Adrenal gland (tissue), 12 donors: ENCODE results near the gene DUOXA2. TPM values are rescaled to one million over a fixed set of nuclear protein-coding genes. Genes with fewer than 3 reads are reported as not detected.

Experiments used
- DNase-seq, 7 donors: peaks; one replicate each; pipeline ENCODE4 v3.0.0-alpha.2; 2019 to 2020
- H3K27ac ChIP-seq, 5 donors: fragments of 200-600 bp; sonication (generic) in 4 of 5; 1 replicate in 3 of 5; 2 replicates in 2 of 5; pipeline versions ENCODE4 v1.5.1 to v1.8.0; 2016 to 2020; ENCODE audit warnings: mild to moderate bottlenecking in 1 of 5
- H3K27me3 ChIP-seq: fragments of 200-600 bp; 2 replicates; pipeline ENCODE4 v1.8.0; 2021
- H3K36me3 ChIP-seq, 2 donors: fragments of 200-600 bp; replicated peaks in 1 of 2; 1 replicate in 1 of 2; 2 replicates in 1 of 2; pipeline versions ENCODE4 v1.5.1 to v1.8.0; 2018 to 2022
- H3K4me1 ChIP-seq, 2 donors: fragments of 200-600 bp; replicated peaks in 1 of 2; 1 replicate in 1 of 2; 2 replicates in 1 of 2; pipeline versions ENCODE4 v1.5.1 to v1.8.0; 2018 to 2021
- H3K4me3 ChIP-seq, 4 donors: fragments of 200-600 bp; sonication (generic) in 3 of 4; one replicate each; pipeline ENCODE4 v1.5.1; 2016 to 2018
- H3K9me3 ChIP-seq, 3 donors: fragments of 200-600 bp; sonication (generic) in 1 of 3; replicated peaks in 1 of 3; 1 replicate in 2 of 3; 2 replicates in 1 of 3; pipeline versions ENCODE4 v1.5.1 to v1.8.0; 2016 to 2021
- POLR2A ChIP-seq, 2 donors: fragments of 450-650 bp; IDR thresholded peaks; one replicate each; pipeline ENCODE4 v1.6.1; 2017; ENCODE audit warnings: antibody characterized with exemption in 2 of 2, mild to moderate bottlenecking in 2 of 2, moderate library complexity in 1 of 2
- WGBS, 4 donors: extraction: QIAGEN DNeasy Blood & Tissue Kit in 2 of 4; methylation state at CpG; one replicate each; pipeline versions ENCODE4 v1.1.5 to v1.1.7; 2013 to 2017; 5-methylcytosine and 5-hydroxymethylcytosine counted together
- intact Hi-C, 2 donors: fragments of 100-400 bp; cut with DNase I; formaldehyde crosslinking; loops; one replicate each; pipeline versions ENCODE4 v1.14.1 to v1.15.0; 2022 to 2023
- polyA plus RNA-seq, 3 donors: library from polyadenylated mRNA; stranded (reverse); fragments of 200-250 nt in 2 of 3; fragments of 350-450 nt in 1 of 3; fragmentation: Illumina TruSeq in 1 of 3; extraction: RNeasy Lipid Tissue Mini Kit (QIAGEN cat#74804) in 1 of 3; gene quantifications; one replicate each; pipeline ENCODE4 v1.2.3, GENCODE V29; 2013 to 2014
- total RNA-seq, 9 donors: library from RNA; depleted of rRNA in 4 of 9; stranded (reverse); fragments of >200 nt in 4 of 9; fragments of 120-200 nt in 1 of 9; fragmentation: NEBNext Ultra II Directional in 1 of 9; extraction: Animal tissue kit (Norgen Biotek cat#: 25700) in 1 of 9; gene quantifications; one replicate each; pipeline versions ENCODE4 v1.1.0 to v1.2.4, GENCODE V29; 2013 to 2023
- TF ChIP-seq, protein P1 (sequence below), 6 experiments: fragments of 450-650 bp in 4 of 6; fragments of 200-600 bp in 2 of 6; sonication (generic) in 1 of 6; IDR thresholded peaks; 1 replicate in 5 of 6; 2 replicates in 1 of 6; pipeline versions ENCODE4 v1.5.1 to v1.8.0; 2016 to 2021; ENCODE audit warnings: antibody characterized with exemption in 6 of 6, mild to moderate bottlenecking in 2 of 6, moderate library complexity in 1 of 6
- donor health status: healthy with polysubstance abuse.
- donor health status: Bipolar disorder and iron deficiency.
- donor health status: DM: yes; HTN: yes; CAD: no.
- donor health status: DM: no; HTN: no; CAD: no.
- donor health status: DM: no; HTN: no; CAD: no.
- donor health status: DM: yes; HTN: yes; CAD: no.

Gene DUOXA2
- total and polyA plus RNA-seq, 12 donors: 0.11 to 4.1 (median 0.85) TPM; not detected in 4

DNA sequence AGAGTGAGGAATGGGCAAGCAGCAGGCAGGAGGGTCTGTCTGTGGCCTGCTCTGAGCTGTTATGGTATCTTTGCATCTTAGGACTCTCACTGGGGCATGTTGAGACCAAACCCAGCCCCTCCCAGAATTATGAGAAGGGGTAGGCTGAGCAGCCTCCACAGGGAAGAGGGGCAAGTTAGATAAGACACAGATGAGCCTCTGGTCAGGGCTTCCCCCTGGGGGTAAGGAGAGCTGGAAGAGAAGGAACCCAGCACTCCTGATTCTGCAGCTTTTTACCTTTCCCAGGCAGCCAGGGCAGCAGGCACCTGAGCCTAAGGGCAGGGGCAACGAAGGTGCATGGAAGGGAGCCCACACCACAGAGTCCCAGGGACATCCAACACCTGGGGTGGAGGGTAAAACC, 34.9 kb downstream of the DUOXA2 start:
- intact Hi-C loops: no loop called here
- DNase-seq: no peak
- Histone ChIP-seq H3K4me3 (no peak overlapping the region), H3K36me3 (no peaks in the 10 kb centered on the region), H3K4me1 (no peaks in the 10 kb centered on the region), H3K9me3 (no peaks in the 10 kb centered on the region), H3K27me3 (no peaks in the 10 kb centered on the region), H3K27ac (no peak overlapping the region)
- TF ChIP-seq, protein P1, sequence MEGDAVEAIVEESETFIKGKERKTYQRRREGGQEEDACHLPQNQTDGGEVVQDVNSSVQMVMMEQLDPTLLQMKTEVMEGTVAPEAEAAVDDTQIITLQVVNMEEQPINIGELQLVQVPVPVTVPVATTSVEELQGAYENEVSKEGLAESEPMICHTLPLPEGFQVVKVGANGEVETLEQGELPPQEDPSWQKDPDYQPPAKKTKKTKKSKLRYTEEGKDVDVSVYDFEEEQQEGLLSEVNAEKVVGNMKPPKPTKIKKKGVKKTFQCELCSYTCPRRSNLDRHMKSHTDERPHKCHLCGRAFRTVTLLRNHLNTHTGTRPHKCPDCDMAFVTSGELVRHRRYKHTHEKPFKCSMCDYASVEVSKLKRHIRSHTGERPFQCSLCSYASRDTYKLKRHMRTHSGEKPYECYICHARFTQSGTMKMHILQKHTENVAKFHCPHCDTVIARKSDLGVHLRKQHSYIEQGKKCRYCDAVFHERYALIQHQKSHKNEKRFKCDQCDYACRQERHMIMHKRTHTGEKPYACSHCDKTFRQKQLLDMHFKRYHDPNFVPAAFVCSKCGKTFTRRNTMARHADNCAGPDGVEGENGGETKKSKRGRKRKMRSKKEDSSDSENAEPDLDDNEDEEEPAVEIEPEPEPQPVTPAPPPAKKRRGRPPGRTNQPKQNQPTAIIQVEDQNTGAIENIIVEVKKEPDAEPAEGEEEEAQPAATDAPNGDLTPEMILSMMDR (IDR thresholded peaks at IDR 0.05): no peak
- no peak for TF ChIP-seq POLR2A (IDR thresholded peaks at IDR 0.05)
- WGBS, 4 donors: 74 to 100% (median 91%) methylated on average over 1 of the region's 1 CpG

DNA sequence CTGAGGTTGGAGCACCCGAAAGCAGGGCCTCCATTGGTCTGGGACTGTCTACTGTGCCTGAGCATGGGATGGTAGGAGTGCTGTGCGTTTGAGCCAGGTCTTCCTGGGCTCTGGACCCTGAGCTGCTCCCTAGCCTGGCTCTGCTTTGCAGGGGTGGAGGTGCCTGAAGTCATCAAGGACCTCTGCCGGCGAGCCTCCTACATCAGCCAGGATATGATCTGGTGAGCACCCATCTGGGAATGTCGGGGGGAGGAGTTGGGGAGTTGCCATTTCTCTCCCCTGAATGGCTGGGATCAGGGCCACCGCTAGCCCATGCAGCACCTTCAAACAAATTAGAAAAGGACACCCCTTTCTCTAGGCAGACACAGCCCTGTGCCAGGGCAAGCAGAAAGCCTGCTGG, 36.4 kb downstream of the DUOXA2 start:
- Histone ChIP-seq H3K27ac (no peak overlapping the region), H3K36me3 (no peaks in the 10 kb centered on the region), H3K4me3 (no peak overlapping the region), H3K27me3 (no peaks in the 10 kb centered on the region), H3K4me1 (no peaks in the 10 kb centered on the region), H3K9me3 (no peaks in the 10 kb centered on the region)
- WGBS, 4 donors: 62 to 80% (median 76%) methylated on average over 2 to 6 of the region's 6 CpGs
- DNase-seq: no peak
- TF ChIP-seq, protein P1 (IDR thresholded peaks at IDR 0.05): no peak
- no peak for TF ChIP-seq POLR2A (IDR thresholded peaks at IDR 0.05)
- intact Hi-C loops: no loop called here

DNA sequence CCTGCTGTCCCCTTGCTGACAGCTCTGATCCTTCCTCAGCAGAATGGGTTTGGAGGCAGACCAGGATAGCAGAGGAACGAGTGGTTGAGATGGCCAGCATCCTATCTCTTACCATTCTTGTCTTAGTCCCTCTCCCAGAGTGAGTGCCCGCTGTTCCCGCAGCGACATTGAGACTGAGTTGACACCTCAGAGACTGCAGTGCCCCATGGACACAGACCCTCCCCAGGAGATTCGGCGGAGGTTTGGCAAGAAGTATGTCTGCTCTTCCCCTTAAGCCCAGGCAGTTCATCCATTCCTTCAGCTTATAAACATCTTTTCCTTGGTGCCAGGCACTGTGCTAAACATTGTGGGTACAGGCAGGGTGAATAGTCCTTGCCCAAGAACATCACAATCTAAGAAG, 36.9 kb downstream of the DUOXA2 start:
- Histone ChIP-seq H3K36me3 (no peaks in the 10 kb centered on the region), H3K4me1 (no peaks in the 10 kb centered on the region), H3K4me3 (no peak overlapping the region), H3K9me3 (no peaks in the 10 kb centered on the region), H3K27me3 (no peaks in the 10 kb centered on the region), H3K27ac (no peak overlapping the region)
- no peak for DNase-seq
- no peak for TF ChIP-seq POLR2A (IDR thresholded peaks at IDR 0.05)
- TF ChIP-seq, protein P1 (IDR thresholded peaks at IDR 0.05): no peak
- WGBS, 4 donors: 80 to 93% (median 90%) methylated on average over 6 of the region's 6 CpGs
- intact Hi-C loops: no loop called here

DNA sequence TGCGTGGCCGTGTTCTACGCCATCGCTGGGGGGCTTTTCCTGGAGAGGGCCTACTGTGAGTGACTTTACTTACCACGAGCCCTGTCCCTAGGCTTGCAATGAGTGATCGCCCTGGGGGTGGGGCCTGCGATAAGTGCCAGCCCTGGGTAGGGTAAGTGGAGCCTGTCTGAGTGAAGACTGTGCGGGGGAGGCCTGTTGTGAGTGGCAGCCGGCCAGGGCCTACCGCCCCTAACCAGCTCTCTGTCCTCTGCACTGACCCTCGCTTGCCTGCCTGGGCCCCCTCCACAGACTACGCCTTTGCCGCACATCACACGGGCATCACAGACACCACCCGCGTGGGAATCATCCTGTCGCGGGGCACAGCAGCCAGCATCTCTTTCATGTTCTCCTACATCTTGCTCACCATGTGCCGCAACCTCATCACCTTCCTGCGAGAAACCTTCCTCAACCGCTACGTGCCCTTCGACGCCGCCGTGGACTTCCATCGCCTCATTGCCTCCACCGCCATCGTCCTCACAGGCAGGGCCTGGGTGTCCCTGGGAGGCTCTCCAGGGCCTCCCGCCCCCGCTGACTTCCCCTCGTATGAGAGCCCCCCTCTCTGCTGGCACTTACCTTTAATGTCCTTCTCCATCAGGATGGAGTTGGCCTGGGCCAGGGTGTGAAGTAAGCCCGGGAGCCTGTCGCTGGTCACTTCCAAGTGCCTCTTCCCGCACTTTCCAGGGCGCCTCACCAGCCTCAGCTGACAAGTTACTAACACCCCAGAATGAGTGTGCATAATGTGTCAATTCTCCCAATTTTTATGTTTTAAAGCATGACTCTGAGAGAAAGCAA, 38.1 kb downstream of the DUOXA2 start:
- no peaks in the 10 kb centered on the region for H3K9me3 ChIP-seq
- no peak for DNase-seq
- no peaks in the 10 kb centered on the region for H3K27me3 ChIP-seq
- no peaks in the 10 kb centered on the region for H3K36me3 ChIP-seq
- no peak for TF ChIP-seq POLR2A (IDR thresholded peaks at IDR 0.05)
- TF ChIP-seq, protein P1 (IDR thresholded peaks at IDR 0.05): no peak
- intact Hi-C loops: no loop called here
- peaks cover 0 to 5% of the 10 kb centered on the region in 2 donors for H3K4me1 ChIP-seq
- 93 to 97% (median 95%) methylated on average over 31 to 36 of the region's 36 CpGs for WGBS, 4 donors
- H3K27ac ChIP-seq: no peak overlapping the region
- no peak overlapping the region for H3K4me3 ChIP-seq
